Measurements from ENCODE around the gene SEMA5B.

SEMA5B gene

GRCh38 chr3:122919291-122919610 lies 108.3 kb downstream of the SEMA5B start:
- no peak overlapping the region for H3K27ac ChIP-seq
- TF ChIP-seq CTCF (IDR thresholded peaks at IDR 0.05) (no peak), ZFX (IDR thresholded peaks at IDR 0.05; ENCODE audit: borderline replicate concordance) (no peak)

GRCh38 chr3:122918576-122919290 lies 108.8 kb downstream of the SEMA5B start:
- TF ChIP-seq ZFX (IDR thresholded peaks at IDR 0.05; ENCODE audit: borderline replicate concordance) (no peak), CTCF (IDR thresholded peaks at IDR 0.05) (no peak)
- H3K27ac ChIP-seq, result no peak overlapping the region

- no peak for TF ChIP-seq ZFX (IDR thresholded peaks at IDR 0.05; ENCODE audit: borderline replicate concordance)
- TF ChIP-seq CTCF (IDR thresholded peaks at IDR 0.05), result no peak
- H3K27ac ChIP-seq, result no peak overlapping the region
These were observed 110.2 kb downstream of the SEMA5B start for GRCh38 chr3:122917412-122917811.

- TF ChIP-seq CTCF (IDR thresholded peaks at IDR 0.05), result no peak
- no peak for TF ChIP-seq ZFX (IDR thresholded peaks at IDR 0.05; ENCODE audit: borderline replicate concordance)
- H3K27ac ChIP-seq, result no peak overlapping the region
These were observed 111.0 kb downstream of the SEMA5B start for GRCh38 chr3:122916580-122916979.

- TF ChIP-seq ZFX (IDR thresholded peaks at IDR 0.05; ENCODE audit: borderline replicate concordance), result no peak
- no peak for TF ChIP-seq CTCF (IDR thresholded peaks at IDR 0.05)
These were observed 111.5 kb downstream of the SEMA5B start for GRCh38 chr3:122916084-122916483.

GRCh38 chr3:122915300-122916055 lies 112.1 kb downstream of the SEMA5B start:
- no peak overlapping the region for H3K27ac ChIP-seq
- TF ChIP-seq CTCF (IDR thresholded peaks at IDR 0.05) (no peak), ZFX (IDR thresholded peaks at IDR 0.05; ENCODE audit: borderline replicate concordance) (no peak)

More at GRCh38 chr3:122916084-122916483, 111.5 kb downstream of the SEMA5B start:
- no peak overlapping the region for H3K27ac ChIP-seq

- no peak overlapping the region for H3K27ac ChIP-seq
These were observed 113.9 kb downstream of the SEMA5B start for GRCh38 chr3:122913539-122914100.

More at GRCh38 chr3:122913539-122914100, 113.9 kb downstream of the SEMA5B start:
- TF ChIP-seq ZFX (IDR thresholded peaks at IDR 0.05; ENCODE audit: borderline replicate concordance), result no peak
- no peak for TF ChIP-seq CTCF (IDR thresholded peaks at IDR 0.05)
